Hepatocyte (in vitro differentiated cells): ENCODE results near the gene SLIT1. TPM values are rescaled to one million over a fixed set of nuclear protein-coding genes. Genes with fewer than 3 reads are reported as not detected.

Experiments used
- DNase-seq: peaks from one replicate; pipeline ENCODE4 v3.0.0-alpha.2; 2016; ENCODE audit warnings: low spot score
- H2AFZ ChIP-seq: fragments of 200-600 bp; sonication (generic); 2 replicates; pipeline ENCODE4 v1.6.0; 2016; ENCODE audit warnings: antibody characterized with exemption, mild to moderate bottlenecking
- H3K27ac ChIP-seq: fragments of 200-600 bp; sonication (generic); 2 replicates; pipeline ENCODE4 v1.5.1; 2016; ENCODE audit warnings: mild to moderate bottlenecking
- H3K27me3 ChIP-seq: fragments of 200-600 bp; sonication (generic); 2 replicates; pipeline ENCODE4 v1.6.1; 2016
- H3K36me3 ChIP-seq: fragments of 200-600 bp; sonication (generic); replicated peaks from 2 replicates; pipeline ENCODE4 v1.5.1; 2016; ENCODE audit warnings: low read depth; ENCODE audit not compliant: insufficient read depth
- H3K4me1 ChIP-seq: fragments of 200-600 bp; sonication (generic); 2 replicates; pipeline ENCODE4 v1.5.1; 2016; ENCODE audit warnings: mild to moderate bottlenecking, moderate library complexity; ENCODE audit not compliant: insufficient read depth
- H3K4me2 ChIP-seq: fragments of 200-600 bp; sonication (generic); 2 replicates; pipeline ENCODE4 v1.6.0; 2016
- H3K4me3 ChIP-seq: fragments of 200-600 bp; sonication (generic); 2 replicates; pipeline ENCODE4 v1.5.1; 2016; ENCODE audit warnings: mild to moderate bottlenecking
- H3K79me2 ChIP-seq: fragments of 200-600 bp; sonication (generic); 2 replicates; pipeline ENCODE4 v1.6.0; 2017; ENCODE audit warnings: mild to moderate bottlenecking
- H3K9me2 ChIP-seq: fragments of 200-600 bp; sonication (generic); replicated peaks from 2 replicates; pipeline ENCODE4 v1.6.0; 2017; ENCODE audit warnings: mild to moderate bottlenecking; ENCODE audit not compliant: insufficient read depth
- H3K9me3 ChIP-seq: fragments of 200-600 bp; sonication (generic); 2 replicates; pipeline ENCODE4 v1.5.1; 2016; ENCODE audit warnings: low read depth, mild to moderate bottlenecking
- H4K20me1 ChIP-seq: fragments of 200-600 bp; sonication (generic); 2 replicates; pipeline ENCODE4 v1.6.0; 2016; ENCODE audit warnings: mild to moderate bottlenecking; ENCODE audit not compliant: insufficient read depth, poor library complexity, severe bottlenecking
- CTCF ChIP-seq: fragments of 200-600 bp; sonication (generic); IDR thresholded peaks from 2 replicates; pipeline ENCODE4 v1.5.1; 2016; ENCODE audit warnings: antibody characterized with exemption, mild to moderate bottlenecking; ENCODE audit not compliant: poor library complexity
- EZH2 ChIP-seq: fragments of 200-600 bp; sonication (generic); IDR thresholded peaks from 2 replicates; pipeline ENCODE4 v1.6.1; 2016; ENCODE audit warnings: antibody characterized with exemption, mild to moderate bottlenecking, borderline replicate concordance
- EZH2phosphoT487 ChIP-seq: fragments of 200-600 bp; sonication (generic); IDR thresholded peaks from one replicate; pipeline ENCODE4 v1.6.1; 2018; ENCODE audit warnings: antibody characterized with exemption, mild to moderate bottlenecking, low read depth, moderate library complexity; ENCODE audit not compliant: unreplicated experiment, severe bottlenecking
- WGBS: methylation state at CpG from one replicate; pipeline ENCODE4 v1.1.6; 2016; ENCODE audit warnings: low lambda C conversion rate; ENCODE audit errors: missing lambda C conversion rate; 5-methylcytosine and 5-hydroxymethylcytosine counted together
- polyA plus RNA-seq: library from polyadenylated mRNA; unstranded; fragments of >200 nt; fragmentation: Nextera tagmentation; extraction: Ambion mirVana; gene quantifications from 2 replicates; pipeline ENCODE4 v1.2.1, GENCODE V29; 2016
- total RNA-seq: library from RNA; depleted of rRNA; stranded (reverse); fragments of >200 nt; gene quantifications from 2 replicates; pipeline ENCODE4 v1.2.3, GENCODE V29; 2014

SLIT1 gene
- total and polyA plus RNA-seq, 2 experiments from 2014 or later, result 0.47 to 0.65 TPM

- Histone ChIP-seq H3K36me3 (no peaks in the 10 kb centered on the region), H3K4me2 (no peak overlapping the region), H3K9me2 (no peaks in the 10 kb centered on the region), H4K20me1 (no peaks in the 10 kb centered on the region), H3K9me3 (no peaks in the 10 kb centered on the region), H3K27me3 (peaks cover 9% of the 10 kb centered on the region), H3K4me1 (no peaks in the 10 kb centered on the region), H3K4me3 (no peak overlapping the region), H2AFZ (no peak overlapping the region), H3K79me2 (no peaks in the 10 kb centered on the region), H3K27ac (no peak overlapping the region)
- no peak for TF ChIP-seq CTCF
- TF ChIP-seq EZH2phosphoT487, result no peak
- no peak for TF ChIP-seq EZH2
- 76% methylated on average over 5 of the region's 5 CpGs for WGBS
- DNase-seq, result no peak
Observed at GRCh38 chr10:97124211-97124610, 61.5 kb downstream of the SLIT1 start.

GRCh38 chr10:97123765-97124164 is 62.0 kb downstream of the SLIT1 start:
- H3K79me2 ChIP-seq, result no peaks in the 10 kb centered on the region

DNA sequence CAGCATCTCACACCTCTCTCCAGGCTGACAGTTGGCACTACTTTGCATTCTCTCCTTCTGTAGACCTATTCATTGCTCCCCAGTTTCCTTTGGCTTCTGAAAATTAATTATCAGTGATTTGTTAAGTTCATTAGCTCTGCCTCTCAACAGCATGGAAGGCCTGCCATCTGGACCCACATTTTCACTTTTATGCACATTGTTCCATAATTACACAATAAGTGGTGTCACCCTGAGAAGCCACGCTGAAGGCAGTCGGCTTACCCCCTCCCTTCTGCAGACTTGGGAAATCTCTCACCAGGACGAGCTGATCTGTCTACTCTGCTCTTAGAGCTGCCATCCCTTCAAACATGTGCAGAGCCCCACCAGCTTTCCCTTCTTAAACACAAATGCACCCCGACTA is 64.7 kb downstream of the SLIT1 start:
- 83% methylated on average over 4 of the region's 4 CpGs for WGBS
- H3K9me2 ChIP-seq, result no peaks in the 10 kb centered on the region
- H3K4me2 ChIP-seq, result no peak overlapping the region
- H2AFZ ChIP-seq, result no peak overlapping the region
- no peaks in the 10 kb centered on the region for H3K79me2 ChIP-seq
- no peaks in the 10 kb centered on the region for H4K20me1 ChIP-seq
- H3K4me3 ChIP-seq, result no peak overlapping the region
- no peaks in the 10 kb centered on the region for H3K4me1 ChIP-seq
- TF ChIP-seq EZH2phosphoT487 (no peak), EZH2 (no peak), CTCF (no peak)
- DNase-seq, result no peak
- no peaks in the 10 kb centered on the region for H3K9me3 ChIP-seq
- no peak overlapping the region for H3K27ac ChIP-seq
- H3K36me3 ChIP-seq, result no peaks in the 10 kb centered on the region
- peaks cover 9% of the 10 kb centered on the region for H3K27me3 ChIP-seq

More at GRCh38 chr10:97123765-97124164, 62.0 kb downstream of the SLIT1 start:
- Histone ChIP-seq H4K20me1 (no peaks in the 10 kb centered on the region), H3K27me3 (peaks cover 9% of the 10 kb centered on the region), H2AFZ (no peak overlapping the region), H3K9me2 (no peaks in the 10 kb centered on the region), H3K36me3 (no peaks in the 10 kb centered on the region), H3K4me1 (no peaks in the 10 kb centered on the region), H3K4me3 (no peak overlapping the region), H3K9me3 (no peaks in the 10 kb centered on the region), H3K27ac (no peak overlapping the region), H3K4me2 (no peak overlapping the region)
- TF ChIP-seq EZH2phosphoT487 (no peak), EZH2 (no peak), CTCF (no peak)
- WGBS, result 74% methylated on average over 5 of the region's 5 CpGs
- no peak for DNase-seq

GRCh38 chr10:97120370-97120769 is 65.4 kb downstream of the SLIT1 start:
- no peak overlapping the region for H3K4me2 ChIP-seq
- H3K4me1 ChIP-seq, result no peaks in the 10 kb centered on the region
- H3K4me3 ChIP-seq, result no peak overlapping the region
- H3K27ac ChIP-seq, result no peak overlapping the region
- WGBS, result 93% methylated on average over 15 of the region's 15 CpGs
- H3K9me2 ChIP-seq, result no peaks in the 10 kb centered on the region
- no peaks in the 10 kb centered on the region for H4K20me1 ChIP-seq
- H3K27me3 ChIP-seq, result peaks cover 9% of the 10 kb centered on the region
- DNase-seq, result no peak
- no peaks in the 10 kb centered on the region for H3K9me3 ChIP-seq
- no peak overlapping the region for H2AFZ ChIP-seq
- H3K36me3 ChIP-seq, result no peaks in the 10 kb centered on the region
- H3K79me2 ChIP-seq, result no peaks in the 10 kb centered on the region
- TF ChIP-seq CTCF, result no peak
- TF ChIP-seq EZH2, result no peak
- no peak for TF ChIP-seq EZH2phosphoT487
